ENCODE results near the gene MKRN2OS. TPM values are rescaled to one million over a fixed set of nuclear protein-coding genes. Genes with fewer than 3 reads are reported as not detected.

The MKRN2OS gene
- total RNA-seq, 2 donors from 2014 or later, result not detected

- TF ChIP-seq, protein P1, sequence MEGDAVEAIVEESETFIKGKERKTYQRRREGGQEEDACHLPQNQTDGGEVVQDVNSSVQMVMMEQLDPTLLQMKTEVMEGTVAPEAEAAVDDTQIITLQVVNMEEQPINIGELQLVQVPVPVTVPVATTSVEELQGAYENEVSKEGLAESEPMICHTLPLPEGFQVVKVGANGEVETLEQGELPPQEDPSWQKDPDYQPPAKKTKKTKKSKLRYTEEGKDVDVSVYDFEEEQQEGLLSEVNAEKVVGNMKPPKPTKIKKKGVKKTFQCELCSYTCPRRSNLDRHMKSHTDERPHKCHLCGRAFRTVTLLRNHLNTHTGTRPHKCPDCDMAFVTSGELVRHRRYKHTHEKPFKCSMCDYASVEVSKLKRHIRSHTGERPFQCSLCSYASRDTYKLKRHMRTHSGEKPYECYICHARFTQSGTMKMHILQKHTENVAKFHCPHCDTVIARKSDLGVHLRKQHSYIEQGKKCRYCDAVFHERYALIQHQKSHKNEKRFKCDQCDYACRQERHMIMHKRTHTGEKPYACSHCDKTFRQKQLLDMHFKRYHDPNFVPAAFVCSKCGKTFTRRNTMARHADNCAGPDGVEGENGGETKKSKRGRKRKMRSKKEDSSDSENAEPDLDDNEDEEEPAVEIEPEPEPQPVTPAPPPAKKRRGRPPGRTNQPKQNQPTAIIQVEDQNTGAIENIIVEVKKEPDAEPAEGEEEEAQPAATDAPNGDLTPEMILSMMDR (IDR thresholded peaks at IDR 0.05), result no peak
- no peak for ATAC-seq (ENCODE audit: insufficient number of reproducible peaks, low FRiP score, low read depth)
- H3K9me3 ChIP-seq, result no peaks in the 10 kb centered on the region
- no peak overlapping the region for H3K27ac ChIP-seq
- H3K36me3 ChIP-seq, result peaks cover 15% of the 10 kb centered on the region
- no peaks in the 10 kb centered on the region for H3K27me3 ChIP-seq (replicated peaks; ENCODE audit: insufficient read depth)
- H3K4me1 ChIP-seq (ENCODE audit: control insufficient read depth in 1 of 2, low read depth in 2 of 2), result peaks cover 0 to 12% of the 10 kb centered on the region in 2 donors
- no peak for DNase-seq (ENCODE audit: low spot score)
- no peak overlapping the region for H3K4me3 ChIP-seq
These were observed 42.0 kb downstream of the MKRN2OS start for GRCh38 chr3:12503126-12503957.

- no peak for ATAC-seq (ENCODE audit: insufficient number of reproducible peaks, low FRiP score, low read depth)
- H3K27me3 ChIP-seq (replicated peaks; ENCODE audit: insufficient read depth), result no peaks in the 10 kb centered on the region
- H3K4me3 ChIP-seq, result no peak overlapping the region
- H3K27ac ChIP-seq, result no peak overlapping the region
- H3K4me1 ChIP-seq (ENCODE audit: control insufficient read depth in 1 of 2, low read depth in 2 of 2), result no peaks in the 10 kb centered on the region
- no peak for DNase-seq (ENCODE audit: low spot score)
- TF ChIP-seq, protein P1 (IDR thresholded peaks at IDR 0.05), result no peak
- peaks cover 19% of the 10 kb centered on the region for H3K36me3 ChIP-seq
- H3K9me3 ChIP-seq, result no peaks in the 10 kb centered on the region
These were observed 43.8 kb downstream of the MKRN2OS start for GRCh38 chr3:12501360-12502020.

GRCh38 chr3:12499474-12499873, 45.8 kb downstream of the MKRN2OS start:
- ATAC-seq (ENCODE audit: insufficient number of reproducible peaks, low FRiP score, low read depth) (no peak), DNase-seq (ENCODE audit: low spot score) (no peak)
- no peaks in the 10 kb centered on the region for H3K9me3 ChIP-seq
- TF ChIP-seq, protein P1 (IDR thresholded peaks at IDR 0.05), result no peak
- H3K27ac ChIP-seq, result no peak overlapping the region
- no peak overlapping the region for H3K4me3 ChIP-seq
- H3K27me3 ChIP-seq (replicated peaks; ENCODE audit: insufficient read depth), result no peaks in the 10 kb centered on the region
- H3K4me1 ChIP-seq (ENCODE audit: control insufficient read depth in 1 of 2, low read depth in 2 of 2), result no peaks in the 10 kb centered on the region
- H3K36me3 ChIP-seq, result peaks cover 24% of the 10 kb centered on the region

DNA sequence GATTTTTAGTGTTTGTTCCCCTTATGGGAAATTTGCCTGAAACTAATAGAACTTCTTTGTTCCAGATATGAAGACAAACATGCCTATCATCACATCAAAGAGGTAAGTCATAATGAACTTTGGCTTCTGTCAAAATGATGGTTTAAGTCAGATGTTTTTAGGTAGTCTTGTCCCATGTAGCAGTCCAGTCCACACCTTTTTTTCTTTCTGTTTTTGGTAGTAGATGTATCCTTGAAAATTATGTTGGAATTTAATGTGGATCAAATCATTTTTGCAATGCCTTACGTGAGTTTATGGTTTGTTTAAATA, 48.9 kb downstream of the MKRN2OS start:
- no peak overlapping the region for H3K27ac ChIP-seq
- H3K4me1 ChIP-seq (ENCODE audit: control insufficient read depth in 1 of 2, low read depth in 2 of 2), result no peaks in the 10 kb centered on the region
- no peaks in the 10 kb centered on the region for H3K27me3 ChIP-seq (replicated peaks; ENCODE audit: insufficient read depth)
- ATAC-seq (ENCODE audit: insufficient number of reproducible peaks, low FRiP score, low read depth) (no peak), DNase-seq (ENCODE audit: low spot score) (no peak)
- no peaks in the 10 kb centered on the region for H3K9me3 ChIP-seq
- TF ChIP-seq, protein P1 (IDR thresholded peaks at IDR 0.05), result no peak
- H3K4me3 ChIP-seq, result no peak overlapping the region
- H3K36me3 ChIP-seq, result peaks cover 16% of the 10 kb centered on the region

DNA sequence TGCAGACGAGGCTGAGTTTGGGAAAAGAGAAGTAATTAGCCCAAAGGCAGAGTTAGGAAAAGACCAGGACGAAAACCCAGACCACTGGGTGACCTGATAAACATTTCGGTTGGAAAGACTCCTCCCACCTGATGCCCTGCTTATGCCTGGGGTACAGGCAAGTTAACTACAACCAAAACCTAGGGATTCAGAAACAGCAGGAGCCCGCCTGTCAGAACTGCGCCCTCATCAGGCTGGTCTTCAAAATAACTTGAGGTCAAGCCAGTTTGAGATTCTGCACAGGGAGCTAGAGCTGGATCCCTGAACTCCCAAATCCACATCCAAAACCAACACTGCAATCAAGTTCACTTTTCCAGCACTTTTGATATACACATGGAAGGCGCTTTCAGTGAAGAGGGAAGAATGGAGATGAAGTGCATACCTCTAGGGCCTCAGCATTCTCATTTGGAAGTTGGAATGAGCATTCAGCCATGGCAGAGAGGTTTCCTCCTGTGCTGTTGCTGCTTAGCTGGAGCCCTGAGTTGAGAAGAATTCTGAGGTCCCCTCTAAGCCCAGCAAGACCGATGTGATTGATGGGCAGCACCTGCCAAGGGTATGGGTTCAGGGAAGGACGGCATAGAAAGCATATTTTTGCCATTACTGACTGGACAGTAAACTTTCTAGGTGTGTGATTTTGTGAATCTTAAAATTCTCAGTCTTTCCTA, 49.4 kb downstream of the MKRN2OS start:
- no peak for DNase-seq (ENCODE audit: low spot score)
- H3K27ac ChIP-seq, result no peak overlapping the region
- H3K4me3 ChIP-seq, result no peak overlapping the region
- H3K9me3 ChIP-seq, result no peaks in the 10 kb centered on the region
- peaks cover 16% of the 10 kb centered on the region for H3K36me3 ChIP-seq
- TF ChIP-seq, protein P1 (IDR thresholded peaks at IDR 0.05), result no peak
- H3K4me1 ChIP-seq (ENCODE audit: control insufficient read depth in 1 of 2, low read depth in 2 of 2), result no peaks in the 10 kb centered on the region
- ATAC-seq (ENCODE audit: insufficient number of reproducible peaks, low FRiP score, low read depth), result no peak
- no peaks in the 10 kb centered on the region for H3K27me3 ChIP-seq (replicated peaks; ENCODE audit: insufficient read depth)
